GM18951 (cell line): ENCODE measurements around the gene RBM26.

Source experiments
- POLR2A ChIP-seq: IDR thresholded peaks from 4 replicates; pipeline ENCODE4 v1.6.1; 2011; ENCODE audit warnings: mild to moderate bottlenecking; ENCODE audit not compliant: insufficient read length, insufficient read depth; ENCODE audit errors: extremely low read depth
- in situ Hi-C: fragments of 300-500 bp; cut with MboI; formaldehyde crosslinking; loops from one replicate; pipeline ENCODE4 v1.12.0; 2022; ENCODE audit warnings: low sequenced_read_pairs, mixed read lengths, inconsistent platforms; ENCODE audit not compliant: unreplicated experiment

Gene RBM26, protein sequence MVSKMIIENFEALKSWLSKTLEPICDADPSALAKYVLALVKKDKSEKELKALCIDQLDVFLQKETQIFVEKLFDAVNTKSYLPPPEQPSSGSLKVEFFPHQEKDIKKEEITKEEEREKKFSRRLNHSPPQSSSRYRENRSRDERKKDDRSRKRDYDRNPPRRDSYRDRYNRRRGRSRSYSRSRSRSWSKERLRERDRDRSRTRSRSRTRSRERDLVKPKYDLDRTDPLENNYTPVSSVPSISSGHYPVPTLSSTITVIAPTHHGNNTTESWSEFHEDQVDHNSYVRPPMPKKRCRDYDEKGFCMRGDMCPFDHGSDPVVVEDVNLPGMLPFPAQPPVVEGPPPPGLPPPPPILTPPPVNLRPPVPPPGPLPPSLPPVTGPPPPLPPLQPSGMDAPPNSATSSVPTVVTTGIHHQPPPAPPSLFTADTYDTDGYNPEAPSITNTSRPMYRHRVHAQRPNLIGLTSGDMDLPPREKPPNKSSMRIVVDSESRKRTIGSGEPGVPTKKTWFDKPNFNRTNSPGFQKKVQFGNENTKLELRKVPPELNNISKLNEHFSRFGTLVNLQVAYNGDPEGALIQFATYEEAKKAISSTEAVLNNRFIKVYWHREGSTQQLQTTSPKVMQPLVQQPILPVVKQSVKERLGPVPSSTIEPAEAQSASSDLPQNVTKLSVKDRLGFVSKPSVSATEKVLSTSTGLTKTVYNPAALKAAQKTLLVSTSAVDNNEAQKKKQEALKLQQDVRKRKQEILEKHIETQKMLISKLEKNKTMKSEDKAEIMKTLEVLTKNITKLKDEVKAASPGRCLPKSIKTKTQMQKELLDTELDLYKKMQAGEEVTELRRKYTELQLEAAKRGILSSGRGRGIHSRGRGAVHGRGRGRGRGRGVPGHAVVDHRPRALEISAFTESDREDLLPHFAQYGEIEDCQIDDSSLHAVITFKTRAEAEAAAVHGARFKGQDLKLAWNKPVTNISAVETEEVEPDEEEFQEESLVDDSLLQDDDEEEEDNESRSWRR

DNA sequence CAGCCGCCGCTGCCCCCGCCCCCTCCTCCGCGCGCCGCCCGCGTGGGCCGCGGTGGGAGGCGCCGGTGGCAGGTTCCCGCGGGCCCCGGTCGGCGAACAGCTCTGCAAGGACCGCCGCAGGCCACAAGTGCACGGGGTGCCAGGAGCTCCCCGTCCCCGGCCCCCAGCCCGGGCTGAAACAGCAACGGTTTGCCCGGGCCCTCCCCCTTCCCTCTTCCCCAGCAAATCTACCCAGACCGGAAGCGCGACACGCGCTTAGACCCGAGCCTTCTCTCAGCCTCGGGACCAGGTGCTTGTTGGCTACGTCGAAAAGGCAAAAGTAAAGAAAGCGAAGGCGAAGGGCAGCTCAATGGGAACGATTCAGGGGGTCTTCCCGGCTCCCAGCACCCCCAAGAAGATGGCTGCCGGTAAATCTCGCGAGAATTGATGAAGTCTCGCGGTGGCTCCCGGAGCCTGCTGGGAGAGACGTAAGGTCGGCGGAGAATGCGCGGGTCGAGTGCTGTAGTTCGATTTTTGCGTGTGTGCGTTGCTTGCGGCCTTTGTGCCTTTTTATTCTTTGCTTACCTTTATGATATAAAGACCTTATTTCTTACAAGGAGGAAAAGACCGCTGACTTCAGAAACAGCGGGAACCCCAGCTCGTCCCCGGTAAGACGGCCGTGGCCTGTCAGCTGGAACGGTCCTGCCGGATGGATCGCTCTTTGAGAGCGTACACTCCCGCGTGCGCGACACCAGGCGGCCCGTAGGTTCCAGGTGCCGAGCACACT lies at the start of gene RBM26:
Gene RBM26, minus strand, starts transcription at position 425 of the 766 bp plus-strand sequence. CDS start 481 bp downstream, outside the sequence.
- in situ Hi-C loops: no loop called here
- peak; percentile 81 for TF ChIP-seq POLR2A

DNA sequence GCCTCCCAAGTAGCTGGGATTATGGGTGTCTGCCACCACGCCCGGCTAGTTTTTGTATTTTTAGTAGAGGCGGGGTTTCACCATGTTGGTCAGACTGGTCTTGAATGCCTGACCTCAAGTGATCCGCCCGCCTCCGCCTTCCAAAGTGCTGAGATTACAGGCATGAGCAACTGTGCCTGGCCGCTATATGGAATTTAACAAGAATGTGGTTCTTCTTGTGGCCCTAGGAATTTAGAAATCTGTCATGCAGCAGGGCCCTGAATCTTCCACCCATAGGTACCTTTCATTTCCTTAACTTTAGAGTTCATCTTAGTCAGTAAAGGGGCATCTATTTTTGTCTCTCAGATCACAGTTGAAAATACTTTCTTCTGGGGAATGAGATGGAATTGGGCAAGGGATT lies 49.3 kb upstream of the RBM26 start:
- in situ Hi-C loops: no loop called here
- no peak for TF ChIP-seq POLR2A

DNA sequence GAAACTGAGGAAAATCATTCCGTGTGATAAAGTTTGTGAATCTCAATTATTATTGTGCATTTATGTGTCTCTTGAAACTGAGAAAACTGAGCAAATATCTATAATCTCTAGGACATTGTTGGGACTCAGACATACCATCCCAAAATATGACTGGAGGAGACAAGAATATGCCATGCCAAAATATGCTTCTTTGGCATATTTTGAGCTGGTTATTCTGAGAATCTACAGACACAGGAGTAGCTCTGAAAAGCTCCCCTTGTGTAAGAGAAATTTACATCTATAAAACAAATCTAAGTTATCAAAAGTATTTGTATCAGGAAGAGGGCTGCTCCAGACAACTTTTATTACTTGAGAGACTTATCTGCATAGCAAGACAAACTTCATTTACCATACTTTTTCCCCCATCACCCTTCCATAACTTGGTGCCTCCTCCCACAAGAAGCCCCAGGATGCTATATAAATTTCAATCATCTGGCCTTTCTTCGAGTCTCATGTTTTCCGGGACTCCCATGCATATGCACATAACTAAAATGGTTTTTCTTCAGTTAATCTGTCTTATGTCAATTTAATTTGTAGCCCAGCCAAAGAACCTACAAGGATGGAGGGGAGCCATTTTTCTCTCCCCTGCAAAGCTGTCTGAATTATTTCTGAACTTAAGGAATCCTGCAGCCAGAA lies 46.3 kb upstream of the RBM26 start:
- in situ Hi-C loops: no loop called here
- no peak for TF ChIP-seq POLR2A

DNA sequence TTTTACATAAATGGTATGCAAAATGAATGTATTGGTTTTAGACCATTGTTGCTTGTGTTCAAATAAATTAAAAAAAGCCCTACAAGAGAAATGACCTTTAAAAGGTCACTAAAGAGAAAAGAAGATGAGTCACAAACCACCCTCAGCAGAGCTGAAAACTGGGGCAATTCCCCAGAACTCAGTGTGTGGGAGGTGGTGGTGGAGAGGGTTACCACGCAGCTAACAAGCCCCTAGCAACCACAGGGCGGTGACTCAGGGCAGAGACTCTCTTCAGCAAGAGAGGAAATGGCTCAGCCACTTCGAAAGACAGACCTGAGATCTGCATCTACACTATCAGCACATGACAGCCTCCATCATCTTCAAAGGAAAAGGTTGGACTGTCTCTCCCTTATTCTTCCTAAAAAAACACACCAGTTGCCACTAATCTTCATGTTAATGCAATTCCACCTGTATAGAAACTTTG lies 45.5 kb upstream of the RBM26 start:
- in situ Hi-C loops: no loop called here

DNA sequence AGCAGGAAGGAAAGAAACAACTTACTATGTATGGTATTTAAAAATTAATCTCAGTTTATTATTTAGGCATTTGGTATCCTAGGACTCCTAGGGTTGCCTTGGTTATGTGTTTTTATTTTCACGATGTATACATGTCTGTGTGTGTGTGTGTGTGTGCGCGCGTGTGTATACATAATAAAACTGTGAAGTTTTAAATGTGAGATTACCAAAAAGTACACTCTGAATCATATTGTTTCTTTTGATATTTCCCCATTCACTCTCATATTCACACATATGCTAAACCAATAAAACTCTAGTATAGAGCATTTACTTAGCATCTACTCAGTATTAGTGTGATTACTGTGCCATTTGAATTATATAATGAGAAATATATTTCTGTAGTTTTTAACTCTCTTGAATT lies 44.1 kb upstream of the RBM26 start:
- in situ Hi-C loops: no loop called here
- TF ChIP-seq POLR2A: no peak

More for the DNA sequence above, 45.5 kb upstream of the RBM26 start:
- TF ChIP-seq POLR2A: no peak

DNA sequence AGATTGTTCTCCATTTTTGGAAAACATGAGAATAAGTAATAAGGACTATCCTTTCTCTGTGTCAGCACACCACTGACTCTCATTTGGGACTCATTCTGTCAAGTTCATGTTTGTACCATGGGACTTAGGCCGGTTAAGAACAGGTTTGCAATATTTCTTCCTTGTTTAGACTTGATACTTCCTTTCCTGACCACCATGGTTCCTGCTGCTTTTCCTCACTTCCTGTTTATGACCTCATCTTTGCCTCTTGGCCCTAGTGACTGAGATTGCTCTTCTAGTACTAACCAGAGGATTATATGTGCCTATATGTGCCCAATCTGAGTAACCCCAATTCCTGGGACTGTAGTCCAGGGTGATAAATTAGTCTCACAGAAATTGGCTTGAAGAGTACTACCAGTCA lies 42.4 kb upstream of the RBM26 start:
- in situ Hi-C loops: no loop called here

DNA sequence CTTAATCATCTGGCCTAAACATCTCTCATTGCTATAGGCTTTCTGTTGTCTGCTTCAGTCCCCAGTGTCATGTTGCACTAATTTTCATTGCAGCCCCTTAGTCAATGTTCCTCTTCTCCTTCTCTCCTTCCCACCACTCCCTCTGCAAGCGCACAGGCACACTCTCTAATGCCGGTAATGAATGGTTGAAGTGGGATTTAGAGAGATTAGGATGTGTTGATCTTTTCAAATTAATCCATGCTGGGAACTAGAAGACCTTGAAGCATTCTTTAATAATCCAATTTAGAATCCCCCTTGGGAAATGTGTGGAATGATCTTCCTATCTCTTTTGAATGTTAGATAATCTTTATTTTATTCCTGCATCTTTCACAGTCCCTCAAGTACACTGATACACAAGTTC lies 41.7 kb upstream of the RBM26 start:
- in situ Hi-C loops: no loop called here
- no peak for TF ChIP-seq POLR2A

More for the DNA sequence above, 42.4 kb upstream of the RBM26 start:
- no peak for TF ChIP-seq POLR2A

DNA sequence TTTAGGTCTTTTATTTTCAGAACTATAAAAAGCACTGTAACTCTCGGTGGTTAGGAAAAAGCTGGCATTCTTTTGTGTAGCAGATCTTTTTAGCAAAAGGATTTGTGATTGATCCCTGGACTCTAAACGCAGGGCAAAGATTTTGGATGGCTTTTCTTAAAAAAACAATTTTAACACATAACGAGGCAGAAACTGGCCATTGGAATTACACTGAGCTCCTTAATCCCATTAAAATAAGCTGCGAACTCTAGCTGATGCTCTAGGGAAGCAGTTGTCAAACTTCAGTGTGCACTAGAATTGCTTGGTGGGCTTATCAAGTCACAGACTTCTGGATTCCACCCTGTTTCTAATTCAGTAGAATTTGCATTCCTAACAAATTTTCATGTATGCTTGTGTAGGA lies 41.1 kb upstream of the RBM26 start:
- no peak for TF ChIP-seq POLR2A
- in situ Hi-C loops: no loop called here

DNA sequence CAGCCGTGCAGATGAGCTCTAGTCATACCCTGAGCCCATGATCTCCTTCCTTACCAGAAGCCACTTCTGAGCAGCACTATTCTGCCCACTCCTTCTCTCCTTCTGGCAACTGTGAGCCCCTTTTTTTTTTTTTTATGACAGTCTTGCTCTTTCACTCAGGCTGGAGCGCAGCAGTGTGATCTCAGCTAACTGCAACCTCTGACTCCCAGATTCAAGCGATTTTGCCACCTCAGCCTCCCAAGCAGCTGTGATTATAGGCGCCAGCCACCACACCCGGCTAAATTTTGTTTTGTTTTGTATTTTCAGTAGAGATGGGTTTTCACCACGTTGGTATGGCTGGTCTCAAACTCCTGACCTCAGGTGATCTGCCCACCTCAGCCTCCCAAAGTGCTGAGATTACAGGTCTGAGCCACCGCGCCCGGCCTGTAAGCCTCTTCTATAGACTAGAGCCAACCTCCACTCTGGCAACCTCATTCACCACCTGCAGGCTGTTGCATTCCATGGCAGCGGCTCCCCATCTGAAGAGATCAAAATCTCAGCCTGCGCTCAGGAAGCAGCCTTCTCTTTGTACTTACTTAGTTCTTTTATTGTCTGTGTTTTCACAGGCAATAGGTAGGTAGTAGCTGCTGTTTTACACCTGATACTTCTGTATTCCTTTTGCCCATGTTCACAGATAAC lies 40.1 kb upstream of the RBM26 start:
- TF ChIP-seq POLR2A: no peak
- in situ Hi-C loops: no loop called here

DNA sequence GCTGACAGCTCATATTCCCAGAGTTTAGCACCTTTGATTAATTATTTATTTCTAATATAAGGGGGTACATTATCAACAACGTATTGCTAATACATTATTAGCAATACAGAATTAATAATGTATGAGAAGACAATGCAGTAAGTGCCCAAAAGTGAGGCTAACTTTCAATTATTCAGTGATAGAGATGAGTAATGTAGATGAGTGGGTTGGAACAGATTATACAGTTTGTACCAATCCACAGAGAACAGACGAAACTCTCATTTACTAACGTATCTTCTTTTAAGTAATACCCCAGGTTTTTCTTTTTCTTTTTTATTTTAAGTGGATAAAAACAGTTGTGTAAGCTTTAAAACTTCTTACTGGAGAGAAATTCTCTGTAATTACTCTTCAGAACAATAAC lies 36.7 kb upstream of the RBM26 start:
- in situ Hi-C loops: no loop called here
- TF ChIP-seq POLR2A: no peak

DNA sequence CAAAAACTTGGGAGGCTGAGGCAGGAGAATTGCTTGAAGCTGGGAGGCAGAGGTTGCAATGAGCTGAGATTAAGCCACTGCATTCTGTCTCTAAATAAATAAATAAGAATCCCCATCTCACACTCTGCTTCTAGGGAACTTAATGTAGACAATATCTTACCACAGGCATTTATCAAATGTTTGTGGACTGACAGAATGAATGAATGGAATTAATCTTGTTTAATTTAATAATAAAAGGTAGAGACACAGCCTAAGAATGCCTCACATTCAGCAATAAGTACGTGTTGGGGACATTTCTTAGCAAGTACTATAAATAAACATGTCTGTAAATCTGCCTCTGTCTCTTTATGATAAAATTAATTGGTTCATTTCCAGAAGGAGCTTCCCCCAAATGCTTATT lies 36.2 kb upstream of the RBM26 start:
- TF ChIP-seq POLR2A: no peak
- in situ Hi-C loops: no loop called here
